NB4 (cell line): ENCODE measurements around the gene SYNPO.

Source experiments
- MAX ChIP-seq: IDR thresholded peaks from 2 replicates; pipeline ENCODE4 v1.6.1; 2011; ENCODE audit warnings: low read depth, low read length
- POLR2A ChIP-seq: IDR thresholded peaks from 2 replicates; pipeline ENCODE4 v1.6.1; 2011; ENCODE audit warnings: mild to moderate bottlenecking; ENCODE audit not compliant: insufficient read length; ENCODE audit errors: extremely low read depth
- TF ChIP-seq, protein P1 (sequence below): IDR thresholded peaks from one replicate; pipeline ENCODE4 v1.5.1; 2012; ENCODE audit warnings: low read depth, low read length

- TF ChIP-seq POLR2A (no peak), MAX (no peak)
- TF ChIP-seq, protein P1, sequence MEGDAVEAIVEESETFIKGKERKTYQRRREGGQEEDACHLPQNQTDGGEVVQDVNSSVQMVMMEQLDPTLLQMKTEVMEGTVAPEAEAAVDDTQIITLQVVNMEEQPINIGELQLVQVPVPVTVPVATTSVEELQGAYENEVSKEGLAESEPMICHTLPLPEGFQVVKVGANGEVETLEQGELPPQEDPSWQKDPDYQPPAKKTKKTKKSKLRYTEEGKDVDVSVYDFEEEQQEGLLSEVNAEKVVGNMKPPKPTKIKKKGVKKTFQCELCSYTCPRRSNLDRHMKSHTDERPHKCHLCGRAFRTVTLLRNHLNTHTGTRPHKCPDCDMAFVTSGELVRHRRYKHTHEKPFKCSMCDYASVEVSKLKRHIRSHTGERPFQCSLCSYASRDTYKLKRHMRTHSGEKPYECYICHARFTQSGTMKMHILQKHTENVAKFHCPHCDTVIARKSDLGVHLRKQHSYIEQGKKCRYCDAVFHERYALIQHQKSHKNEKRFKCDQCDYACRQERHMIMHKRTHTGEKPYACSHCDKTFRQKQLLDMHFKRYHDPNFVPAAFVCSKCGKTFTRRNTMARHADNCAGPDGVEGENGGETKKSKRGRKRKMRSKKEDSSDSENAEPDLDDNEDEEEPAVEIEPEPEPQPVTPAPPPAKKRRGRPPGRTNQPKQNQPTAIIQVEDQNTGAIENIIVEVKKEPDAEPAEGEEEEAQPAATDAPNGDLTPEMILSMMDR = no peak
These were observed 34.6 kb downstream of the SYNPO start for GRCh38 chr5:150675069-150675468.
